ENCODE results near the gene SCRN1. TPM values are rescaled to one million over a fixed set of nuclear protein-coding genes. Genes with fewer than 3 reads are reported as not detected.

SCRN1 gene
- polyA plus RNA-seq, 1 donor from 2014 or later: 130 TPM

DNA sequence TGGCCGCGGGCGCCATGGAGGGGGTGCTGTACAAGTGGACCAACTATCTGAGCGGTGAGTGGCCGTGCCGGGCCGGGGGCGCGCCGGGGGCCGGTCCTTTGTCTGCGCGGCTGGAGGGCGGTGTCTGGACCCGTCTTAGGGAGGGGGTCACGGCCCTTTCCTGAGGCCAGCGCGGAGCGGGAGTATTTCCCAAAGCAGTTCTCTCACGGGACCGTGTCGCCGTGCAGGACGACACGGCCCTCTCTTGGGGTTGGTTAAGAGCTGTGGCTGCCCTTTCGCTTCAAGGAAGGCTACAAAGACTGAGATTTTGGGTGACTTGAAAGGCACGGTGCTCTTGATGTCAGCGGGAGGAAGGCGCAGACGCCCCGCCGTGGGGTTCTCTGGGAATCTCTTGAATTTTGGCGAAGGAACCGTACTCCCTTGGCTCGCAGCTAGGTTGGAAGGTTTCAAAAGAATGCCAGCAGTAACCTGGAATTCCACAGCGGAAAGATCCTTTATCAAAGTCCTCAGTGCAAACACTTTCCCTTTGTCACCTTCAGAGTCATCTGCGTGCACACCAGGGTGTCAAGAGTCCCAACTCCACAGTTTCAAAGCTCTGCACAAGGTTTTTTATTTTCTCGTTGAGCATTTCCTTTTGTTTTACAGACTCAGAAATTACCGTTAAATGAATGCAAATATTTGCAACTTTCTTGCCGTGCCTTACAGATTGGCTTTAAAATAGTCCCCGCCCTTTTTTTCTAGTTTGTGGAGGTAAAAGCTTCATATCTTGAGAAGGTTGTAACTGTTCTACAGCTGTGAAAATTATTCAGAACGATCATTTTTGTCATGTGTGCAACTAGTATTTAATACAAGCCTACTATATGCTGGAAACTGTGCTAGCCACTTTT lies 39.4 kb upstream of the SCRN1 start:
- Histone ChIP-seq H3K79me2 (replicated peaks; ENCODE audit: insufficient read depth, low read length) (peaks cover 71% of the 10 kb centered on the region), H3K36me3 (ENCODE audit: insufficient read depth, low read length) (peaks cover 8% of the 10 kb centered on the region), H3F3A (ENCODE audit: insufficient read depth, low read length, poor library complexity, severe bottlenecking) (peaks cover 15% of the 10 kb centered on the region), H4K20me1 (ENCODE audit: insufficient read depth) (peaks cover 3% of the 10 kb centered on the region), H3K4me2 (ENCODE audit: low read length) (peak overlapping the region; percentile 51), H2AFZ (ENCODE audit: low read depth, low read length) (peak overlapping the region; percentile 48), H3K4me3 (ENCODE audit: low read length) (peak overlapping the region; percentile 89), H3K9me3 (ENCODE audit: low read length) (no peaks in the 10 kb centered on the region), H3K27me3 (ENCODE audit: insufficient read depth, low read depth, low read length) (no peaks in the 10 kb centered on the region), H3K9me2 (ENCODE audit: insufficient read depth, low read length) (no peaks in the 10 kb centered on the region), H3K27ac (ENCODE audit: low read length) (peak overlapping the region; percentile 77), H3K9ac (ENCODE audit: low read length) (peak overlapping the region; percentile 79)
- TF ChIP-seq, protein P1, sequence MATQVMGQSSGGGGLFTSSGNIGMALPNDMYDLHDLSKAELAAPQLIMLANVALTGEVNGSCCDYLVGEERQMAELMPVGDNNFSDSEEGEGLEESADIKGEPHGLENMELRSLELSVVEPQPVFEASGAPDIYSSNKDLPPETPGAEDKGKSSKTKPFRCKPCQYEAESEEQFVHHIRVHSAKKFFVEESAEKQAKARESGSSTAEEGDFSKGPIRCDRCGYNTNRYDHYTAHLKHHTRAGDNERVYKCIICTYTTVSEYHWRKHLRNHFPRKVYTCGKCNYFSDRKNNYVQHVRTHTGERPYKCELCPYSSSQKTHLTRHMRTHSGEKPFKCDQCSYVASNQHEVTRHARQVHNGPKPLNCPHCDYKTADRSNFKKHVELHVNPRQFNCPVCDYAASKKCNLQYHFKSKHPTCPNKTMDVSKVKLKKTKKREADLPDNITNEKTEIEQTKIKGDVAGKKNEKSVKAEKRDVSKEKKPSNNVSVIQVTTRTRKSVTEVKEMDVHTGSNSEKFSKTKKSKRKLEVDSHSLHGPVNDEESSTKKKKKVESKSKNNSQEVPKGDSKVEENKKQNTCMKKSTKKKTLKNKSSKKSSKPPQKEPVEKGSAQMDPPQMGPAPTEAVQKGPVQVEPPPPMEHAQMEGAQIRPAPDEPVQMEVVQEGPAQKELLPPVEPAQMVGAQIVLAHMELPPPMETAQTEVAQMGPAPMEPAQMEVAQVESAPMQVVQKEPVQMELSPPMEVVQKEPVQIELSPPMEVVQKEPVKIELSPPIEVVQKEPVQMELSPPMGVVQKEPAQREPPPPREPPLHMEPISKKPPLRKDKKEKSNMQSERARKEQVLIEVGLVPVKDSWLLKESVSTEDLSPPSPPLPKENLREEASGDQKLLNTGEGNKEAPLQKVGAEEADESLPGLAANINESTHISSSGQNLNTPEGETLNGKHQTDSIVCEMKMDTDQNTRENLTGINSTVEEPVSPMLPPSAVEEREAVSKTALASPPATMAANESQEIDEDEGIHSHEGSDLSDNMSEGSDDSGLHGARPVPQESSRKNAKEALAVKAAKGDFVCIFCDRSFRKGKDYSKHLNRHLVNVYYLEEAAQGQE (IDR thresholded peaks at IDR 0.05; ENCODE audit: borderline replicate concordance): no peak
- TF ChIP-seq MXI1 (conservative IDR thresholded peaks at IDR 0.05; ENCODE audit: poor library complexity, severe bottlenecking): peak; percentile 16
- peak; percentile 11 for TF ChIP-seq SMC3 (conservative IDR thresholded peaks at IDR 0.05; ENCODE audit: poor library complexity)
- peak; percentile 41 for TF ChIP-seq RAD21 (conservative IDR thresholded peaks at IDR 0.05)

DNA sequence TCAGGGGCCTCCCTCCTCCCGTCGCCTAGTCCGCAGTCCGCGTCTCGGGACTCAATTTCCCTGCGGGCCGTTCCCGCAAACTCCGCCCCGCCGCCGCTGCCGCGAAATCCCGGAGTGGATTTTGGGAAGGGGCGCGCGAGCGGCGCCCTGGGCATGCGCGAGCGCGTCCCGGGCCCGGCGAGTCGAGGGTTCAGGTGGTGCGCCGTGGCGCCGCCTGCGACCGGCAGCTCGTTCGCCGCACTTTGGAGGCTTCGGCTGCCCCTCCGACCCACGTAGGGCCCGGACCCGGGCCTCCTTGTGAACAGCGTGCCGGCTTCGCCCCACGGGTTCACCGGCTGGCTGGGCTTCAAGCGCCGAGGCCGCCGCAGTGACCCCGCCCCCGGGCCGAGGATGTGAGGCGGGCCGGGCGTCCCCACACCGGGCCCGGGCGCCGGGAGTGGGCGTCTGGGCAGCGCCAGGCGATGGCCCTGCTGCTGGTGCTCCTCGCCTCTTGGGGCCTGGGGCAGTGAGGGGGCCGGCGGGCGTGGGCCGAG lies 38.7 kb upstream of the SCRN1 start, which contains the start of gene PLEKHA8:
TSS of gene PLEKHA8 (plus strand) at position 197 of the 533 bp plus-strand sequence. CDS start 351 bp downstream, outside the sequence.
- no peaks in the 10 kb centered on the region for H3K9me3 ChIP-seq (ENCODE audit: low read length)
- peak within 1 kb of the TSS; percentile 48 for H2AFZ ChIP-seq (ENCODE audit: low read depth, low read length)
- H3F3A ChIP-seq (ENCODE audit: insufficient read depth, low read length, poor library complexity, severe bottlenecking): peaks cover 15% of the 10 kb centered on the region
- peaks cover 64% of the 10 kb centered on the region for H3K79me2 ChIP-seq (replicated peaks; ENCODE audit: insufficient read depth, low read length)
- H3K27me3 ChIP-seq (ENCODE audit: insufficient read depth, low read depth, low read length): no peaks in the 10 kb centered on the region
- H3K9me2 ChIP-seq (ENCODE audit: insufficient read depth, low read length): no peaks in the 10 kb centered on the region
- peaks cover 3% of the 10 kb centered on the region for H4K20me1 ChIP-seq (ENCODE audit: insufficient read depth)
- H3K4me3 ChIP-seq (ENCODE audit: low read length): peak within 1 kb of the TSS; percentile 89
- peaks cover 6% of the 10 kb centered on the region for H3K36me3 ChIP-seq (ENCODE audit: insufficient read depth, low read length)
- H3K9ac ChIP-seq (ENCODE audit: low read length): peak within 1 kb of the TSS; percentile 79
- H3K27ac ChIP-seq (ENCODE audit: low read length): peak within 1 kb of the TSS; percentile 77
- peak within 1 kb of the TSS; percentile 95 for H3K4me2 ChIP-seq (ENCODE audit: low read length)
- TF ChIP-seq, protein P1 (IDR thresholded peaks at IDR 0.05; ENCODE audit: borderline replicate concordance): no peak
- TF ChIP-seq RAD21 (conservative IDR thresholded peaks at IDR 0.05) (peak; percentile 34), MXI1 (conservative IDR thresholded peaks at IDR 0.05; ENCODE audit: poor library complexity, severe bottlenecking) (peak; percentile 74), EZH2 (IDR thresholded peaks at IDR 0.05; ENCODE audit: borderline replicate concordance, insufficient read depth, low read length, poor library complexity, severe bottlenecking) (no peak), SMC3 (conservative IDR thresholded peaks at IDR 0.05; ENCODE audit: poor library complexity) (peak; percentile 40), TAF1 (IDR thresholded peaks at IDR 0.05; ENCODE audit: low read depth) (no peak), EP300 (conservative IDR thresholded peaks at IDR 0.05; ENCODE audit: poor library complexity, severe bottlenecking) (peak; percentile 57), POLR2AphosphoS5 (IDR thresholded peaks at IDR 0.05) (peak; percentile 83)
- TF ChIP-seq, protein P2, sequence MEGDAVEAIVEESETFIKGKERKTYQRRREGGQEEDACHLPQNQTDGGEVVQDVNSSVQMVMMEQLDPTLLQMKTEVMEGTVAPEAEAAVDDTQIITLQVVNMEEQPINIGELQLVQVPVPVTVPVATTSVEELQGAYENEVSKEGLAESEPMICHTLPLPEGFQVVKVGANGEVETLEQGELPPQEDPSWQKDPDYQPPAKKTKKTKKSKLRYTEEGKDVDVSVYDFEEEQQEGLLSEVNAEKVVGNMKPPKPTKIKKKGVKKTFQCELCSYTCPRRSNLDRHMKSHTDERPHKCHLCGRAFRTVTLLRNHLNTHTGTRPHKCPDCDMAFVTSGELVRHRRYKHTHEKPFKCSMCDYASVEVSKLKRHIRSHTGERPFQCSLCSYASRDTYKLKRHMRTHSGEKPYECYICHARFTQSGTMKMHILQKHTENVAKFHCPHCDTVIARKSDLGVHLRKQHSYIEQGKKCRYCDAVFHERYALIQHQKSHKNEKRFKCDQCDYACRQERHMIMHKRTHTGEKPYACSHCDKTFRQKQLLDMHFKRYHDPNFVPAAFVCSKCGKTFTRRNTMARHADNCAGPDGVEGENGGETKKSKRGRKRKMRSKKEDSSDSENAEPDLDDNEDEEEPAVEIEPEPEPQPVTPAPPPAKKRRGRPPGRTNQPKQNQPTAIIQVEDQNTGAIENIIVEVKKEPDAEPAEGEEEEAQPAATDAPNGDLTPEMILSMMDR (IDR thresholded peaks at IDR 0.05; ENCODE audit: poor library complexity, severe bottlenecking): no peak

Data from neural cell (in vitro differentiated cells).